Peyer's patch (tissue), 4 donors: ENCODE data around the gene IL13RA1. TPM values are rescaled to one million over a fixed set of nuclear protein-coding genes. Genes with fewer than 3 reads are reported as not detected.
A peak's percentile ranks its signal among the peaks of the same experiment; 100 is the strongest.

Experiments used
- DNase-seq, 3 donors: peaks; one replicate each; pipeline ENCODE4 v3.0.0-alpha.2; 2017 to 2019
- H3K27ac ChIP-seq, 4 donors: fragments of 200-600 bp; sonication (generic); one replicate each; pipeline ENCODE4 v1.5.1; 2016 to 2019
- H3K27me3 ChIP-seq, 2 donors: fragments of 200-600 bp; sonication (generic); one replicate each; pipeline ENCODE4 v1.5.1; 2019
- H3K36me3 ChIP-seq, 3 donors: fragments of 200-600 bp; sonication (generic); one replicate each; pipeline ENCODE4 v1.5.1; 2016 to 2019
- H3K4me1 ChIP-seq, 4 donors: fragments of 200-600 bp; sonication (generic); one replicate each; pipeline ENCODE4 v1.5.1; 2016 to 2019
- H3K4me3 ChIP-seq, 4 donors: fragments of 200-600 bp; sonication (generic); 1 replicate in 3 of 4; 2 replicates in 1 of 4; pipeline ENCODE4 v1.5.1; 2016 to 2019; ENCODE audit warnings: mild to moderate bottlenecking in 1 of 4
- H3K9me3 ChIP-seq, 4 donors: fragments of 200-600 bp; sonication (generic); one replicate each; pipeline ENCODE4 v1.5.1; 2016 to 2019; ENCODE audit warnings: mild to moderate bottlenecking in 1 of 4
- CTCF ChIP-seq, 6 experiments: fragments of 450-650 bp in 4 of 6; fragments of 200-600 bp in 2 of 6; sonication (generic) in 1 of 6; IDR thresholded peaks; one replicate each; pipeline ENCODE4 v1.5.1; 2017 to 2019; ENCODE audit warnings: antibody characterized with exemption in 6 of 6, mild to moderate bottlenecking in 3 of 6, moderate library complexity in 1 of 6
- POLR2A ChIP-seq, 2 donors: fragments of 450-650 bp; IDR thresholded peaks; one replicate each; pipeline ENCODE4 v1.5.1; 2017; ENCODE audit warnings: antibody characterized with exemption in 2 of 2, mild to moderate bottlenecking in 2 of 2, moderate library complexity in 2 of 2
- total RNA-seq, 4 donors: library from RNA; depleted of rRNA; stranded (reverse); fragments of >200 nt; gene quantifications; one replicate each; pipeline ENCODE4 v1.1.0, GENCODE V29; 2016

IL13RA1 gene
- total RNA-seq, 4 donors from 2014 or later = 38.0 to 98.3 (median 63.0) TPM

GRCh38 chrX:118717678-118718391 lies 9.6 kb upstream of the IL13RA1 start:
- TF ChIP-seq CTCF (IDR thresholded peaks at IDR 0.05) (no peak), POLR2A (IDR thresholded peaks at IDR 0.05) (no peak)
- H3K27ac ChIP-seq = peak overlapping the region in 2 of 4 donors; percentile 17 to 32
- no peaks in the 10 kb centered on the region for H3K27me3 ChIP-seq
- no peaks in the 10 kb centered on the region for H3K4me1 ChIP-seq
- no peaks in the 10 kb centered on the region for H3K9me3 ChIP-seq
- DNase-seq = no peak
- no peaks in the 10 kb centered on the region for H3K36me3 ChIP-seq
- no peak overlapping the region for H3K4me3 ChIP-seq

GRCh38 chrX:118718737-118719136 lies 8.7 kb upstream of the IL13RA1 start:
- DNase-seq = no peak
- Histone ChIP-seq H3K9me3 (no peaks in the 10 kb centered on the region), H3K36me3 (no peaks in the 10 kb centered on the region), H3K27me3 (no peaks in the 10 kb centered on the region), H3K27ac (peak overlapping the region; percentile 8 to 32 (median 17)), H3K4me3 (no peak overlapping the region), H3K4me1 (no peaks in the 10 kb centered on the region)
- TF ChIP-seq POLR2A (IDR thresholded peaks at IDR 0.05) (no peak), CTCF (IDR thresholded peaks at IDR 0.05) (no peak)

- Histone ChIP-seq H3K9me3 (no peaks in the 10 kb centered on the region), H3K36me3 (no peaks in the 10 kb centered on the region), H3K27ac (no peak overlapping the region), H3K4me1 (peaks cover 0 to under 1% (median 0%) of the 10 kb centered on the region in 4 donors), H3K27me3 (no peaks in the 10 kb centered on the region), H3K4me3 (no peak overlapping the region)
- TF ChIP-seq CTCF (IDR thresholded peaks at IDR 0.05) = no peak
- no peak for TF ChIP-seq POLR2A (IDR thresholded peaks at IDR 0.05)
- DNase-seq = no peak
Observed at GRCh38 chrX:118720058-118720707, 7.2 kb upstream of the IL13RA1 start.

DNA sequence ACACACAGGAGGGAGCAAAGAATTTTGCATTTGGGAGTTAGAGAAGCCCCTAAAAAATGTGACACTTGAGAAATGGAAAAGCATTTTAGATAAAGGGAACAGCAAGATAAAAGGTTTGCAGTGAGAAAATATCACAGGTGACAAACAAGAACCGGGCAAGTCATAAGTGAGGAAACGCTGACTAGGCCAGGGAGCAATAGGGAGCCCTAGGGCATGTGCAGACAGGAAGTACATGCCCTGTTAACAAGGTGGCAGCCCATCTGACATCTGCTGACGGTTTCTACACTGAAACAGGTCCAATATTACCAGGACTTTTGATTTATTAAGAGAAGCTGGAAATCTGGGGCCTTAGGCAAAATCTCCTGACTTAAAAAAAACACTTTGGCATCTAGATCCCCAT lies 4.0 kb upstream of the IL13RA1 start:
- DNase-seq = no peak
- H3K4me1 ChIP-seq = peaks cover 0 to 9% (median 0%) of the 10 kb centered on the region in 4 donors
- no peak overlapping the region for H3K27ac ChIP-seq
- no peak overlapping the region for H3K4me3 ChIP-seq
- TF ChIP-seq POLR2A (IDR thresholded peaks at IDR 0.05) (no peak), CTCF (IDR thresholded peaks at IDR 0.05) (no peak)
- no peaks in the 10 kb centered on the region for H3K36me3 ChIP-seq
- no peaks in the 10 kb centered on the region for H3K9me3 ChIP-seq
- no peaks in the 10 kb centered on the region for H3K27me3 ChIP-seq

GRCh38 chrX:118724365-118724764 lies 3.0 kb upstream of the IL13RA1 start:
- TF ChIP-seq CTCF (IDR thresholded peaks at IDR 0.05) = no peak
- no peak for TF ChIP-seq POLR2A (IDR thresholded peaks at IDR 0.05)
- no peaks in the 10 kb centered on the region for H3K27me3 ChIP-seq
- H3K9me3 ChIP-seq = no peaks in the 10 kb centered on the region
- H3K27ac ChIP-seq = peak overlapping the region in 1 of 4 donors; percentile 55
- no peak for DNase-seq
- H3K4me1 ChIP-seq = peaks cover 0 to 9% (median 0%) of the 10 kb centered on the region in 4 donors
- H3K4me3 ChIP-seq = no peak overlapping the region
- H3K36me3 ChIP-seq = no peaks in the 10 kb centered on the region
